HG03442 (cell line): ENCODE data around the gene ACSM2B.
"Not testable (repeated sequence)": the region's sequence is repeated elsewhere in the genome, so short reads cannot be mapped to it uniquely, and the experiment has no call there.

Experiments used
- ATAC-seq: cut with Tn5 transposase; IDR thresholded peaks from one replicate; pipeline ENCODE4 v1.9.1; 2021; ENCODE audit warnings: mild to moderate bottlenecking, moderate library complexity; ENCODE audit not compliant: unreplicated experiment

Gene ACSM2B

GRCh38 chr16:20598832-20599469, 22.8 kb upstream of the ACSM2B start:
- ATAC-seq, result no peak

DNA sequence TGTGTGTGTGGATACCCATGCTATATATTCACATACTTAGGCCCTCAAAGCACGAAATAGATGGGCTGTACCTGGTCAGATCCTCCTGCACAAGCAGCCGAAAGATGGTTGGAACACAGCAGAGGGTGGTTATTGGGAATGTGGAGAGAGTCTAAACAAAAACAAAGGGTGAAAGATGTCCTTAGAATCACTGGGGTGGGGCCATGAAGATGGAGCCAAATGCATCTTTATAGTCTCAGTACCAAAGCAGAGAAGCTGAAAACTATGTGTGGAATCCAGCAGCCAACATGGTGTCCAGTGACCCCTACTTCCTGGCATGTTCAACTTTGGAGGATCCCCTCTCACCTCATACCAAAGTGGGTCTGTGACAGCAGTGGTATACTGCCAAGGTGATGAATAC, 19.5 kb upstream of the ACSM2B start:
- not testable (repeated sequence) for ATAC-seq

GRCh38 chr16:20595068-20595467, 18.9 kb upstream of the ACSM2B start:
- ATAC-seq, result not testable (repeated sequence)

DNA sequence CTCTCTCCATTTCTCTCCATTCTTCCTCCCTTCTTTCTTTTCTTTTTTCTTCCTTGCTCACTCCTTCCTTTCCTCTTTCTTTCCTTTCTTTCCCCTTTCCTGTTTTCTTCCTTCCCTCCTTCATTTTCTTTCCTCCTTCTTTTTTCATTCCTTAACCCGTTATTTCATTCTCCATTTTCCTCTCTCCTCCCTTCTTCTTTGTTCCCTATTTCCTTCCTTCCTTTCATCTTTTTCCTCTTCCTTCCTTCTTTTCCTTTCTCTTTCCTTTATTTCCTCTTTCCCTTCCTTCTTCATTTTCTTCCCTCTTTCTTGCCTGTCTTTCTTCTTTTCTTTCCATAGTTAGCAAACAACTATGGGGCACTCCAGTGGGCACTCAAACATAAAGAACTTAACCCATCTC, 16.6 kb upstream of the ACSM2B start:
- ATAC-seq, result not testable (repeated sequence)

GRCh38 chr16:20589486-20589885, 13.3 kb upstream of the ACSM2B start:
- not testable (repeated sequence) for ATAC-seq

- not testable (repeated sequence) for ATAC-seq
Measured at GRCh38 chr16:20587645-20588074, 11.5 kb upstream of the ACSM2B start.

DNA sequence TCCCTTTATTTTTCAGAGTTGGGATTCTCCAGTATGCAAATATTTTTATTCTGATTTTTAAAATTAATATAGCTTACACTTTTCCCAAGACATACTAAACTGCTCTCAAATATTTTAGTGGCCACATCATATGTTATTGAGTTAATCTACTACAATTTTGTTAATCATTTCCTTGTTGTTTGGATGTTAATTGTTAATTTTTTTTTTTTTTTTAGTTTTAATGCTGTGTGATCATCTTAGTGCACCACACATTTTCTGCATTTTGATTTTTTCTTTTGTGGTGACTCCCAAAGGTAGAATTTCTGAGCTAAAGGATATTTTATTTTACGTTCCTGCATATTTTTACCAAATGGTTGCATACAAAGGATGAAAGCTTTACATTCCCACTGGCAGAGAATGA, 10.5 kb upstream of the ACSM2B start:
- ATAC-seq, result not testable (repeated sequence)

DNA sequence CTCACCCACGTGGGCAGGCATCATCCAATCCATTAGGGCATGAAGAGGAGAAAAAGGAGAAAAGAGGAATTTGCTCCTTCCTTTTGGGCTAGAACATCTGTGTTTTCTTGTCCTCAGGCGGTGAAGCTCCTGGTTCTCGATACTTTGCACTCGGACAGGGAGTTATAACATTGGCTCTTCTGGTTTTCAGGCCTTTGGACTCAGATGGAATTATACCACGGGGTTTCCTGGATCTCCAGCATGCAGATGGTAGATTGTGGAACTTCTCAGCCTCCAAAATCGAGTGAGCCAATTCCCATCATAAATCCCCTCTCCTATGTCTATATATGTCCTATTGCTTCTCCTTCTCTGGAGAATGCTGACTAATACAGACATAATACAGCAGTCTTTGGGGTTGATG, 9.9 kb upstream of the ACSM2B start:
- not testable (repeated sequence) for ATAC-seq

DNA sequence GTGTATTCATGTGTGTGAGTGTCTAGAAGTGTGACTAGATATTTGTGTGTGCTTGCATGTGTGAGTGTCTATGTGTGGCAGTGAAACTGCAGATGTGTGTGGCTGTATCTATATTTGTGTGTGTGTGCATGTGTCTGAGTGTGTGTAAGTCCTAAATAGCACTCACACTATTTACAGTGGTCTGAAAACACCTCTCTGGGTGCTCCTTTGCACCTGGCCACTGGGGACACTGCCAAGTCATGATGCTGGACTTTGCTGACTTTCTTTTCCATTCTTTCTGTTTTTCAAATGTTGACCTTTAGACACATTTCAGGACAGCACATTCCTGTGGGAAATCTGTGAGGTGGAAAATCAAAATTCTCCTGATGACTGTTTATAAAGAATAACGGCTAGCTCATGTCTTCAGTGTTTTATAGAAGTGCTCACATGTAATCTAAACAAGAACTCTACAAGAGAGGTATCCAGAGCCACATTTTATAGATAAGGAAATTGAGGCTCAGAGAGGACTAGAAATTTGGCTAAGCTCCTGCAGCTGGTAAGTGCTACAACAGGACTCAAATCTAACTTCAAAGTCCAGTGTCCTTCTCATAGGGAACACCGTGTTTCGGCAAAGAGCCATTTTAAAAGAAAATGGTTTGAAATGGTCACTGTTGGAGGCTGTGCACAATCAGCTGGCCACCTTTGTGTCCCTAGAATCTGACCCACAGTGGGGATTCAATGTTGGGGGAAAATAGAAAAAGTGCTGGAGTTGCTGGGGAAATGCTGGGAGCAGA, 4.5 kb upstream of the ACSM2B start:
- ATAC-seq, result not testable (repeated sequence)

DNA sequence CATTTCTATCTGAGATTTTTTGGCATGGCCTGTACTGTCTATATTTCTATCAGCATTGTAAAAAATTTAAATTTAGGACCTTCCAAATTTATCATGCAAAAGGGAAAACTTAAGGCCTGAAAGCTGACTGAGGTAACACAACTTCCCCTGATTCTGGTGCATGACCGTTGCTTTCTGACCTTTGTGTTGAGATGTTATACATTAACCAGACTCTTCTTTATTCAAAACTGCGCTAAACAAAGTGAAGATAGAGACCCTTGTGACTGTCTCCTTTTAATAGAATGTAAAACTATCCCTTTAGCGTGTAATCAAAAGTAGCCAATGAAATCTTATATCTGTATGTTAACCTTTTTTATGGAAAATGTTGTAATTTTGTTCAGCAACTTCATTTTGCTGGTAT, 1.9 kb upstream of the ACSM2B start:
- ATAC-seq, result not testable (repeated sequence)

GRCh38 chr16:20569117-20569651, 7.0 kb downstream of the ACSM2B start:
- ATAC-seq, result not testable (repeated sequence)

DNA sequence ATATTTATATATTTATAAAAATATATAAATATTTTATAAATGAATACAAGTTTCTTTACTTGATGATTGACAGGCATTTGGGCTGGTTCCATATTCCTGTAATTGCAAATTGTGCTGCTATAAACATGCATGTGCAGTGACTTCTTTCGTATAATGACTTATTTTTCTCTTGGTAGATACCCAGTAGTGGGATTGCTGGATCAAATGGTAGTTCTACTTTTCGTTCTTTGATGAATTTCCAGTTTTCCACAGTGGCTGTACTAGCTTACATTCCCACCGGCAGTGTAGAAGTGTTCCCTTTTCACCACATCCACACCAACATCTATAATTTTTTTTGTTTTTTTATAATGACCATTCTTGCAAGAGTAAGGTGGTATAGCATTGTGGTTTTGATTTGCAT, 7.8 kb downstream of the ACSM2B start:
- no peak for ATAC-seq

DNA sequence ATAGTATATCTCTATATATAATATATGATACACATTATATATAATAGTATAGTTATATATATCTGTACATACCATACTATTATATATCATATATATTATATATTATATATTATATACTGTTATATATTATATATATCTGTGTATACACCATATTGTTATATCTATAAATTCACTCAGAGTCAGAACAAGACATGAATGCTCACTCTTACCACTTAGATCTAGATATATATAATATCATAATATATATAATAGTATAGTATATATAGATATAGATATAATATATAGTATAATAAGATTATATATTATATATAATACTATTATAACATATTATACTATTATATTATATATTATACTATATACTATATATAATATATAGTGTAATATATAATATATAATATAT, 9.3 kb downstream of the ACSM2B start:
- no peak for ATAC-seq

DNA sequence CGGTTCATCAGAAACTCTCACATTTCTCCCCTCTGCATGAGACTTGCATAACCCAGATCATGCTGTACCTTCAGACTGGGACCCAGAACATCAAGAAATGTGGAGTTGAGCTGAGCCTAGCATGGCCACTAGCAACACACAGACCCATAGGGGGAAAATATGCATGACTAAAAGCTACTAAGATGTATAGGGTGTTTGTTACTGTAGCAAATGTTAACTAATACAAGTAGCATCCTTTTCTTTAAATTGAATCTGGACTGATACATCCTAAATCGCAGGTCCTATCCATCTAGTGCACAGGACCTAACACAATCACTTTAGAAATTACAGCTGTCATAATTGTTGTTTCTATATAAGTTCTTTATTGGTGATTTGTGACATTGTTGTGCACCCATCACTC, 10.8 kb downstream of the ACSM2B start:
- ATAC-seq, result not testable (repeated sequence)

DNA sequence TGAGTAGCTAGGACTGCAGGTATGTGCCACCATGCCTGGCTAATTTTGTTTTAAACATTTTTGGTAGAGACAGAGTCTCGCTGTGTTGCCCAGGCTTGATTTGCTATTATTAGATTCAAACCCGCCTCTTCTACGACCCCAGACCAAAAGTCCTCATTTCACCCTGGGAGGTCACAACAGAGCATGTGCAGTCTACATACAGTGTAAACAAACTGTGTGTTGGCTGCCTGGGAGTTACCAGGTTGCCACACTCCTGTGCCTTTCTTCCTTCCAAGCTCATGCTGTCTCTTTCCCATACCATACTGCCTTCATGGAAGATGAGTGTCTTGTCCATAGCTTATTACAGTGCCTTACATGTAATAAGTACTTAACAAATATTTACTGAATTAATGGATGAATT, 11.9 kb downstream of the ACSM2B start:
- not testable (repeated sequence) for ATAC-seq

GRCh38 chr16:20555628-20556027, 20.5 kb downstream of the ACSM2B start:
- ATAC-seq, result not testable (repeated sequence)

GRCh38 chr16:20554689-20555088, 21.5 kb downstream of the ACSM2B start:
- not testable (repeated sequence) for ATAC-seq

GRCh38 chr16:20553493-20553892, 22.7 kb downstream of the ACSM2B start:
- ATAC-seq, result not testable (repeated sequence)

DNA sequence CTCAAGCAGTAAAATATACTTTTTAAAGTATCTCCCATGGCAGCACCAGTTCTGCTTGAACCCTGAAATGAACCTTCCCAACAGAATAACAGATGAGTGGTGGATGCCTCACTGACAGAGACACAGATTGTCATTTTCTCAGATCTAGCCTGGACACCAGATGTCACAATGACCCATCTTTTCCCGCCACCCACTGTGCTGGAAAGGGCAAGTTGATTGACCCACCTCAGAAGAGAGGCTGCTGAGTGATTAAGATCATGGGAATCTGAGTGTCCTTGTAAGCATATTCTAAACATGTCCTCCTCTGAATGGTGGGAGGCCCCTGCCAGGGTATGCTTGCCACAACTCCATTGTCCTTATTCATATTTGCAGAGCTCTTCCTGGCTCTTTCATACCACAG, 29.2 kb downstream of the ACSM2B start:
- not testable (repeated sequence) for ATAC-seq

GRCh38 chr16:20546278-20546853, 29.8 kb downstream of the ACSM2B start:
- ATAC-seq, result not testable (repeated sequence)

- ATAC-seq, result not testable (repeated sequence)
Measured at GRCh38 chr16:20540603-20541316, 35.4 kb downstream of the ACSM2B start.
